H4 (cell line): ENCODE measurements around the gene AXIN1. TPM values are rescaled to one million over a fixed set of nuclear protein-coding genes. Genes with fewer than 3 reads are reported as not detected.
"Not testable (repeated sequence)": the region's sequence is repeated elsewhere in the genome, so short reads cannot be mapped to it uniquely, and the experiment has no call there.

Experiments
- DNase-seq: peaks from one replicate; pipeline ENCODE4 v3.0.0-alpha.2; 2015; ENCODE audit warnings: low spot score
- total RNA-seq: library from RNA; depleted of rRNA; stranded (reverse); fragments of >200 nt; shearing (Covaris generic); gene quantifications from 2 replicates; pipeline ENCODE4 v1.2.3, GENCODE V29; 2014

Gene AXIN1
- total RNA-seq, 1 experiment from 2014 or later = 5.6 TPM

DNA sequence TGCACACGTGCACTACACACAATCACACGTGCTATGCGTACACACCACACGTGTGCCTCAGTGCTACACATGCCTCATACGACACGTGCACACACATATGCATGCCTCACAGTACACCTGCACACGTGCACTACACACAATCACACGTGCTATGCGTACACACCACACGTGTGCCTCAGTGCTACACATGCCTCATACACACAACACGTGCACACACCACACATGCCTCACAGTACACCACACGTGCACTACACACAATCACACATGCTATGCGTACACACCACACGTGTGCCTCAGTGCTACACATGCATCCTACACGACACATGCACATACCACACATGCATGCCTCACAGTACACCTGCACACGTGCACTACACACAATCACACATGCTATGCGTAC, 85.0 kb downstream of the AXIN1 start:
- DNase-seq = not testable (repeated sequence)

DNA sequence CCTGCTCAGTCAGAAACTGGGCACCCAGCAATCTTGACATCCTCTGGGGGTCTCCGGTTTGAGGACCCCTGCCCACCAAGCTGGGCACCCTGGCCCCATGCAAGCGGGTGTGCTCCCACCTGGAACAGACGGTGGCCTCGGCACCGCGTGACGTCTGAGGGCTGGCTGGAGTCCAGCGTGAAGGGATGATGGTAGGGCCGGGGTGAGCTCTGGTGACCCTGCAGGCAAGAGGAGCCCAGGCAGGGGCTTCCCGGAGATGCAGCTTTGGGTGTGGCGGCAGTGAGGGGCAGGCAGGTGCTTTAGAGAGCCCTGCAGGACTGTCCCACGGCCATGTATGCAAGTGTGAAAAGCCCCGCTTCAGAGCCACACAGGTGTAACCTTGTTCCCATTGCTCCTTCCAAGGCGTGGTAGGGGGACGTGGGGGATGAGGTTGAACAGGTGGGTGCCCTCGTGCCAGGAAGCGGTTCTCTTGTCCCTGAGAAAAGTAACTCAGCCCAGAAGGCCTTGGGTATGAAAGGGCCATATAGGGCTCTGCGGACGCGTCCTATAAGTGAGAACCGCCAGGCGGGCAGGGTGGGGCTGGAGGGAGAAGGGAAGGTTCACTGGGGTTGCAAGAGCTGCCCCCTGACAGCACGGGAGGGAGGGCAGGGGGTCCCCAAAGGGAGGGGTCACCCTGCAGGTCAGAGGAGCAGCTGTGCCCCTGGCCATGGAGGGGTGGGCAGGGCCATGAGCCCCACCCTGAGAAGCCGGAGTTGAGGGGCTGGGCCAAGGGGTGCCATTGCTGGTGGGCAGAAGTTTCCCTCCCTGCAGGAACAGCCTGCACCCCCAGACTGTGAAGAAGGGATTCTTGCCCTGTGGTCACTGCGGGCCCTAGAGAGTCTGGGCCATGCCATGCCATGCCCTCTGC, 86.0 kb downstream of the AXIN1 start:
- no peak for DNase-seq

DNA sequence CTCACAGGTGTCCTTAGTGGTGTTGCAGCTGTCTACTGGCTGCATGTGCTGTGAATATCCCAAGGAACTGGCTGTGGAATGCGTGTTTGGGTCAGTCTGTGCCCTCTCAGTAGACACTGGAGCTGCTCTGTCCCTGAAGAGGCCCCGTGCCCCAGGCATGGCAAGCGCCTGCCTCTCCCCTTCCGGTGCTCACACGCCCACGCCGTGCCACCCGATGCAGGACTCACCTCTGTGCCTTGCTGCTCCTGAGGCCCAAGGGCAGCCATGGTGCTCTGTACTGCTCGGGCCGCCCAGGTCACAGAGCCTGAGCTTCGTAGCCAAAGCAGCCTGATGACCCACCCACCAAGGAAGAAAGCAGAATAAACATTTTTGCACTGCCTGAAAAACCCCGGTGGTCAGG, 86.8 kb downstream of the AXIN1 start:
- DNase-seq = no peak

DNA sequence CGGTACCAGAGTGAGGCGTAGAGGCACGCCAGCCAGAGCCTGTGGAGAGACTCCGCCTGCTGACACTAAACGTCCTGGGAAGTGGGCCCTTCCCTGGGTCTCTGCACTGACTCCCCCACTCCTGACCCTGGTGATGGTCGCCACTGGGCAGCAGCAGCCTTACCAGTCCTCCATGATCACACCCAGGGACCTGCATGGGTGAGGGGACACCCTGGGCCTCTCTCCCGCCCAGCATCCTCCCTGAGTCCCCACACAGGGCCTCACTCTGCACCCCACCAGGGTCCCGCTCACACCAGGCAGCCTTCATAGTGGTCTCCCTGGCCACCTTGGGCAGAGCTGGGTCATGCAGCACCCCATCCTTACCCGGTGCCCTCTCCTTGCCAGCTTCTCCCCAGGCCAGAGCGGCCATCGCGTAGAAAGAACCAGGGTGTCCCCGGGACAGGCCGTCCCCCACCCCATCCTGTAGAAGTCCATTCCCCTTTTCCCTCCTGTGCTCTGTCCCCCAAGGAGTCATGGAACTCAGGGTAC, 87.5 kb downstream of the AXIN1 start:
- DNase-seq = no peak

DNA sequence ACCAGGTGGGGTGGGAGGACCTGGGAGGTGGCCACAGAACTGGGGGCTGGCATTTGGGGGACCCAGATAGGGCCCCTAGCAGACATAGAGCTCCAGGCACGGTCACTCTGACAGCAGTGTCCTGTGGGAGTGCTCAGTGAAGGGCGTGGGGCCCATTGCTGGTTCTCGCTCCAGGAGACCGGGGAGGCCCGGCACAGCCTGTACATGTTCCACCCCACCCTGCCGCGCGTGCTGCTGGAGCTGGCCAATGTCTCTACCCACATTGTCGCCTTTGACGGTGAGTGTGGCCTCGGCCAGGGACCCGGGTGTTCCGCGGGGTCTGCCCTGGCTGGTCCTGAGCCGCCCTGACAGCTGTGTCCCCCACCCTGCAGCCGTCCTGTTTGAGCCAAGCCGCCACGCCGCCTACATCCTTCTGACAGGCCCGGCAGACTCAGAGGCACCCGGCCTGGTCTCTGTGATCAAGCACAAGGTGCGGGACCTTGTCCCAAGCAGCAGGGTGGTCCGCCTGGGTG, 88.0 kb downstream of the AXIN1 start:
- no peak for DNase-seq

DNA sequence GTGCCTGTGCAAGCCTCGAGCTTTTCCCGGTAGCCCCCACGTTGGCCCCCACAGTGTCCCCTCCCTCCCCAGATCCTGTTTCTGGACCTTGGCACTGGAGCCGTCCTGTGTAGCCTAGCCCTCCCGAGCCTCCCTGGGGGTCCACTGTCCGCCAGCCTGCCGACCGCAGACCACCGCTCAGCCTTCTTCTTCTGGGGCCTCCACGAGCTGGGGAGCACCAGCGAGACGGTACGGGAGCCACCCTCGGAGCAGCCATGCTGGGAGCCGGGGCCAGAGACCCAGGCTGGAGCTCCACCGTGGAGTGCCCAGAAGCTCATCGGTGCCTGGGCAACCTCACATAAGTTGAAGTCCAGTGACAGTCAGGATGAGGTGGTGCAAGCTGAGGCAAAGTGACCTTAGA, 88.6 kb downstream of the AXIN1 start:
- no peak for DNase-seq

DNA sequence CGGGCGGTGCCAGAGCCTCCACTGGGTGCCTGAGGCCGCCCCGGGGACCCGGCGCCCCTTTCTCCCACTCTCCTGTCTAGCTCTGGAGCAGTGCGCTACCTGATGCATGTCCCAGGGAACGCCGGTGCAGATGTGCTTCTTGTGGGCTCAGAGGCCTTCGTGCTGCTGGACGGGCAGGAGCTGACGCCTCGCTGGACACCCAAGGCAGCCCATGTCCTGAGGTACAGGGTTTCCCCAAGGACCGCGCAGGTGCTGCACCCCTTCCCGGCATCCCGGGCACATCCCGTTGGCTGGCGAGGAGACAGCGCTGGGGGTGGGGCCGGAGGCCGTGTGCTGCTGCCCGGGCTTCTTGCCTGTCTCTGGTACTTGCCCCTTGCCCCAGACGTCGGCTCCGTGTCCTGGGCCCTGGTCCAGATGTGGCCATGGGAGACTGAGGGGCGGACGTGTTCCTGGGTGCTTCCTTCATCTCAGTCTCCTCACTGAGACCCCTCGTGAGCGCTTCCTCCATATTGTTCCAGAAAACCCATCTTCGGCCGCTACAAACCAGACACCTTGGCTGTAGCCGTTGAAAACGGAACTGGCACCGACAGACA, 89.2 kb downstream of the AXIN1 start:
- no peak for DNase-seq

DNA sequence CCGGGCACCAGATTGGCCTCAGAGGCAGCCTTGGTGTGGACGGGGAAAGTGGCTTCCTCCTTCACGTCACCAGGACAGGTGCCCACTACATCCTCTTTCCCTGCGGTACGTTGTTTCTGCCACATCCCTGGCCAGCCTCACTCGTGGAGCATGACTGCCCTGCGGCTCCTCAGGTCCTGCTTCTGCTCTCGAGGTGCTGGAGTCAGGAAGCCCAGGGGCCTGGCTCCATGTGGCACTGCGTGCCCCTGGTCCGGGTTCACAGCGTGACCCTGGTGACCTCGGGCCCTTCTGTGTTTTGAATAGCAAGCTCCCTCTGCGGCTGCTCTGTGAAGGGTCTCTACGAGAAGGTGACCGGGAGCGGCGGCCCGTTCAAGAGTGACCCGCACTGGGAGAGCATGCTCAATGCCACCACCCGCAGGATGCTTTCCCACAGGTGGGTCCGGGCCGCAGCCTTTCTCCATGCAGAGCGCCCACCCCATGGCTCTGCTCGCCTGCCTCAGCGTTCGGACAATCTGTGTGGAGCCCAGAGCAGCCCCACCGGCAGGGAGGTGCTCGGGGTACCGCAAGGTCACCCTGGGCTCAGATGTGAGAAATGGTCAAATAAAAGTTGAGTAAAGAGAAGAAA, 90.3 kb downstream of the AXIN1 start:
- no peak for DNase-seq

DNA sequence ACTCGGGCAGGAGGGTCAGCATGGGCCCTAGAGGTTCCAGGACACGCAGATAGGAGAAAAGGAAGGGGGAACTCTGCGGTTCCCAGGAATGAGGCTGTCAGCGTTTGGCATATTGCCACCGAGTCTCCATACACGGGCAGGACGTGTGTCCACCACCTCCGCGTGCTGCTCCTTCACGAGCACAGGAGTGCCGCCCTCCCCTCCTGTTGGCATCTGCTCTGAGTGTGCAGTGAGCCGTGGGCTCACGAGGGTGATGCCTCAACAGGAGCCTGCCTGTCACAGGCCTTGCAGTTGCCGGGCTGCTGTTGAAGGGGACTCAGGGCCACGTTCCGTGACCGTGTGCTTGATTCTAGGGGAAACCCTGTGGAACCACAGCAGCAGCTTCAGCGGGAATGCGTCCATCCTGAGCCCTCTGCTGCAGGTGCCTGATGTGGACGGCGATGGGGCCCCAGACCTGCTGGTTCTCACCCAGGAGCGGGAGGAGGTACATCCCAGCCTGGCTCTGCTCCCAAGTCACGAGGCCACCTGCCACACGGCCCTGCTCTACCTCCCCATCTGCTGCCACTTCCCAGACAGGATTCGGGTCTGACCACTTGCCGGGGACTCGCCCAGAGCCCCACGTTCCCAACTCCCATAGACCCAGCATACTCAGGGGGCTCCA, 91.4 kb downstream of the AXIN1 start:
- no peak for DNase-seq

DNA sequence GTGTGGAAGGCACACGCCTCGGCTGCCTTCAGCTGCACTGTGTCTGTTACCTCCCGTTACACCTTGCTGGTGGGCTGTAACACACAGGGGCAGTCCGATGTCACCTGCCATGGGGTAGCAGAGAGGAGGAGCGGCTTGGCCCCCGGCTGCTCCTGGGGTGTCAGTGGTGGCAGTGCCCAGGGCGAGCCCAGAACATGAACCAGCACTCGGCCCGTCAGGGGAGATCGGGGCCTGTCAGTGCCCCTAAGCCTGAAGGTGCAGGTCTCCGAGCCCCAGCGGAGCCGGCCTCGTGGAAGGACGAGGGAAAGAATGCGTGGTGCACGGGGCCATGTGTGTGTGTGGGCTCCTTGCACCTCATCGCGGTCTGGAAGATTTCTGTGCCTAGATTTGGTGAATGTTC, 92.2 kb downstream of the AXIN1 start:
- no peak for DNase-seq

DNA sequence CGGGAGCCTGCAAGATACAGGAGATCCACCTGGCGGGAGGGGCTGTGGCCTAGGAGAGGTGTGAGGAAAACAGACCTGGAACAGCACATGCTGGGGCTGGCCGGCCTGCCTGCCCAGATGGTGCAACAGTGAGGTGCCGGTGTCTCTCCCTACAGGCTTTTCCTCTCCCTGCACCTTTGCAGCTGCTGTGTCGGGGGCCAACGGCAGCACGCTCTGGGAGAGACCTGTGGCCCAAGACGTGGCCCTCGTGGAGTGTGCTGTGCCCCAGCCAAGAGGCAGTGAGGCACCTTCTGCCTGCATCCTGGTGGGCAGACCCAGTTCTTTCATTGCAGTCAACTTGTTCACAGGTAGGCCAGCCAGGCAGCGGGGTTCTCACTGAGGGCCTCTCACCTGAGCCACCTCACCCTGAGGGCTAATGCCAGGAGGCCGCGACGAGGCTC, 92.7 kb downstream of the AXIN1 start:
- no peak for DNase-seq

DNA sequence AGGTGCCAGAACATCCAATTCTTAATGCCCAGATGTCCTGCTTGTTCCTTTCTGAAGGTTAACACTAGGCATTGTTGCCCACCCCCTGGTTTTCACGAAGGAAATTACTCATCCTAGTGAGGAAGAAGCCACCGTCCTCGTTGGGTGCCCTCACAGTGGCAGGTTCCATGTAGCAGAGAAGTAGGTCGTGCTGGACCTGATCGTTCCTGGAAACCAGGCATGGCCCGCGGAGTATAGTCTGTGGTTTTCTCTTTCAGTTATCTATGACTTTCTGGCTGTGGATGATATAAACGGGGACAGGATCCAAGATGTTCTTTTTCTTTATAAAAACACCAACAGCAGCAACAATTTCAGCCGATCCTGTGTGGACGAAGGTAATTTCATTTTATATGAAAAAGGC, 93.3 kb downstream of the AXIN1 start:
- no peak for DNase-seq

DNA sequence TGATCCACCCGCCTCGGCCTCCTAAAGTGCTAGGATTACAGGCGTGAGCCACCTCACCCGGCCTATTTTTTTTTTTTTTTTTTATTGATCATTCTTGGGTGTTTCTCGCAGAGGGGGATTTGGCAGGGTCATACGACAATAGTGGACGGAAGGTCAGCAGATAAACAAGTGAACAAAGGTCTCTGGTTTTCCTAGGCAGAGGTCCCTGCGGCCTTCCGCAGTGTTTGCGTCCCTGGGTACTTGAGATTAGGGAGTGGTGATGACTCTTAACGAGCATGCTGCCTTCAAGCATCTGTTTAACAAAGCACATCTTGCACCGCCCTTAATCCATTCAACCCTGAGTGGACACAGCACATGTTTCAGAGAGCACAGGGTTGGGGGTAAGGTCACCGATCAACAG, 94.4 kb downstream of the AXIN1 start:
- not testable (repeated sequence) for DNase-seq

DNA sequence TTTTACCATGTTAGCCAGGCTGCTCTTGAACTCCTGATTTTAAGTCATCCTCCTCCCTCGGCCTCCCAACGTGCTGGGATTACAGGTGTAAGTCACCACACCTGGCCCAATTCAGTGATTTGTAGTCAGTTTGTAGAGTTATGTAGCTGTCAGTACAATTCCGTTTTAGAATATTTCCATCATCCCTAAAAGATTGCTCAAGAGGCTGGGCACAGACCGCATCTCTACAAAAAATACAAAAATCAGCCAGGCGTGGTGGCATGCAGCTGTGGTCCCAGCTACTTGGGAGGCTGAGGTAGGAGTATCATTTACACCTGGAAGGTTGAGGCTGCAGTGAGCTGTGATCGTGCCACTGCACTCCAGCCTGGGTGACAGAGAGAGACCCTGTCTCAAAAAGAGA, 97.3 kb downstream of the AXIN1 start:
- DNase-seq = no peak

DNA sequence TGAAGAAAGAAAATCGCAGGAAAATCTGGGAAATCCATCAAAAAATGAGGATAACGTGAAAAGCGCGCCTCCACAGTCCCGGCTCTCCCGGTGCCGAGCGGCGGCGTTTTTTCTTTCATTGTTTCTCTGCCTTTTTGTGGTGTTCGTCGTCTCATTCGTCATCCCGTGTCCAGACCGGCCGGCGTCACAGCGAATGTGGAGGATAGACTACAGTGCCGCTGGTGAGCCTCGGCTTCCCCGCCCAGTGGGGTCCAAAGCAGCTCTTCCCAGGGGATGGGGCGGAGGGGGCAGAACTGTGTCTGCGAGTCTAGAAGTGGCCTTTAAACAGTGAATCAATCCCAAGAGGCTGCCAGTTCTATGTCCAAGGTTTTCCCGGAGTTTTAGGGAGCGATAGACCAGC, 98.1 kb downstream of the AXIN1 start:
- no peak for DNase-seq

DNA sequence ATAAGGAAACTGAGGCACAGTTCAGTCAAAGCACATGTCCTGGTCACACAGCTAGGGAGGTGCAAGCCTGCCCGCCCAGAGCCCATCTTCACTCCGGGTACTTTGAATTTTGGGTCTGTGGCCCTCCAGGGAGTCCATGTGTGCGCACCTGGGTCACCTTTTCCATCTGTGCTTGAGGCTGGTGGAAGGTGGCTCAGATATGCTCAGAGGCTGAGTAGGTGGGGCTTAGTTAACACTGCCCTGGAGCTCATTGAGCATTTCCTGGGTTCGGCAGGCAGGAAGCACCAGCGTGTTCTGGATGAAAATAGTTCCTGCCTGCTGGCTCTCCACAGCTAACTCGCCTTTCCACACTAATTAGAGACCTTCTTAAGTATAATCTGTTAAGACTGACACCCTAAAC, 98.7 kb downstream of the AXIN1 start:
- DNase-seq = no peak

DNA sequence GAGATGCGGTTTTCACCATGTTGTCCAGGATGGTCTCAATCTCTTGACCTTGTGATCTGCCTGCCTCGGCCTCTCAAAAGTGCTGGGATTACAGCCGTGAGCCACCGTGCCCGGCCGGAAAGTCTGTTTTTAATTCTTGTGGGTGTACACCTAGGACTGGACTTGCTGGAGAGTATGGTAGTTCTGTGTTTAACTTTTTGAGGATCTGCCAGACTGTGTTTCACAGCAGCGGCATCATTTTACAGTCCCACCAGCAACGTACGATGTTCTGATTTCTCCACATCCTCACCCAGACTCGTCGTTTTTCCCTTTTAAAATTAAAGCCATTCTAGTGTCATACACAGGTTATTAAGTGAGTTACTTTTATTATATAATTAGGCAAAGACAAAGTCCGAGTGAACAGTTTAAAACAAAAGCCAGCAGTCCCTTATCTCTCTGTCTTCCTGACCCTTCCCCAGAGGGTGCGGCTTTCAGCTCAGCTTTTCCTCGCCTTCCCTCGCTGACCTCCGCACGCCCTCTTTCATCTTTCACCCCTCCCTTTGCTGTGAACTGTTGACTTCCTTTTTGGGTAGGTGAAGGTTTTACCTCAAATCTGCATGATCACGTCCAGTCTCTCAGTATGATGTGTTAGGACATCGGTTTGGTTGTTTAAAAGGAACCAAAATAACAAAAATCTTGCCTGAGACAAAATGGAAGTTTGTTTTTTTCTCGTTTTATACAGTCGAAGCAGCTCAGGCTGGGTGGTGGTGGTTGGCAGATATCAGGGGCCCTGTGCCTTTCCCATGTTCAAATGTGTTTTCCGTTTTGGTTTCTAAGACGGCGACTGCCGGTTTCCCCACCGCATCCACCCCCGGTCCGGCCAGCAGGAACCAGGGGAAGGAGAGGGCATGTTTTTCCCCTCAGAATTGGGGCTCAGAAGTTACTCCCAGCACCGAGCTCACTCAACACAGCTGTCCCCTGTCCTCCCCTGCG, 99.9 kb downstream of the AXIN1 start:
- no peak for DNase-seq

DNA sequence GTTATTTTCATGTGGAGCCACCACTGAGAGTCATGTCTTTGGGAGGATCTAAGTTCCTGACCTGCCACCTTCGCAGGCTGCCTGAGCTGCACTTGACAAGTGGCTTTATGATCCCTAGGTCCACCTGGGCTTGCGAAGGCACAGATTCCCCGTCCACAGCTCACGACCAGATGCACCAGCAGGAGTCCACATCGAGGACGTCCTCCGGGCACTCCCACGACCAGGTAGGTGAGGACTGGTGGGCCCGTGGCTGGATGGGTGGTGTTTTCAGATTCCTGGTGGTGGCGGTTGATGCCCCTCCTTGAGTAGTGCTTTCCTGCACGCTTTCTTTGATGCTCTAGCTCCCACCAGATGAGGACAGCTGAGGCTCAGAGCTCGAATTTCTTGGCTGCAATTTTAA, 103.1 kb downstream of the AXIN1 start:
- no peak for DNase-seq

DNA sequence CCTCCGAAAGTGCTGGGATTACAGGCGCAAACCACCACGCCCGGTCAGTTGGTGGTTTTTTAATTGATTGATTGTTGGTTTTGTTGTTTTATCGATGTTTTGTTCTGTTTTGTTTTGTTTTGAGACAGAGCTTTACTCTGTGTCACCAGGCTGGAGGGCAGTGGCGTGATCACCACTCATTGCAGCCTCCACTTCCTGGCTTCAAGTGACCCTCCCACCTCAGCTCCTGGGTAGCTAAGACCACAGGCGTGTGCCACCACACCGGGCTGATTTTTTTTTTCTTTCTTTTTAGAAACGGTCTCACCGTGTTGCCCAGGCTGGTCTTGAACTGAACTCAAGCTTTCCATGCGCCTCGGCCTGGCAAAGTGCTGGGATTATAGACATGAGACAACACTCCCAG, 105.5 kb downstream of the AXIN1 start:
- no peak for DNase-seq

DNA sequence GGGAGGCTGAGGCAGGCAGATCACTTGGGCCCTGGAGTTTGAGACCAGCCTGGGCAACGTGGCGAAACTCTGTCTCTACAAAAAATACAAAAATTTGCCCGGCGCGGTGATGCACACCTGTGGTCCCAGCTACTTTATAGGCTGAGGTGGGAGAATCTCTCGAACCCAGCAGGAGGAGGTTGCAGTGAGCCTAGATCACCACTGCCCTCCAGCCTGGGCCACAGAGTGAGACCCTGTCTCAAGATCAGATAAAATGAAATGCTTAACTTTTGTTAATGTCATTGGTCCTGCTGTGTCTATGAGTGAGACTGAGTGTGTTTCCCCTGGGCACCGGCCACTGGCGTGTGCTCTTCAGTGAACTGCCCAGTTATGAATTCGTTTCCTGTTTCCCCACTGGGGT, 107.4 kb downstream of the AXIN1 start:
- DNase-seq = no peak

DNA sequence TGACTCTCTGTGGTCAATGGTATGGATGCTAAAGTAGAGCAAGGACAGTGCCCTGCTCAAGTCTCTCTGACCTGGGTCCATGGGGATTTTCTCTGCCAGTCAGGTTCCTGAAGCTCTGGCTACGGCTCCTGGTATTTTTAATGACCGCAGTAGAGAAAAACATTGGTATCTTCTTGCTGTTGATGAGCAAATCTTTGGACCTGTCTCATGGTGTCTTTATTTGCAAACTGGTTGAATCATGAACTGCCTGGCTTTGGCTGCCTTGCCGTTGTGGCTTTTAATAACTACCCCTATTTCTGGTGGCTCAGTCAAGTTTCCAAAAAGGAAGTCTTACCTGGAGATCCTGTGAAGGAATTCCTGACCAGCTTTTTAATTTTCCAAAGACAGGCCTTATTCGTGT, 109.2 kb downstream of the AXIN1 start:
- no peak for DNase-seq
